ENCODE data around the gene TMEM106C. TPM values are rescaled to one million over a fixed set of nuclear protein-coding genes. Genes with fewer than 3 reads are reported as not detected.

TMEM106C gene
- total and polyA plus RNA-seq, 9 of the 15 experiments (the other 6 are each of a cell fraction or from before 2014, with no cell fraction given), result 37.6 to 183 (median 57.2) TPM

DNA sequence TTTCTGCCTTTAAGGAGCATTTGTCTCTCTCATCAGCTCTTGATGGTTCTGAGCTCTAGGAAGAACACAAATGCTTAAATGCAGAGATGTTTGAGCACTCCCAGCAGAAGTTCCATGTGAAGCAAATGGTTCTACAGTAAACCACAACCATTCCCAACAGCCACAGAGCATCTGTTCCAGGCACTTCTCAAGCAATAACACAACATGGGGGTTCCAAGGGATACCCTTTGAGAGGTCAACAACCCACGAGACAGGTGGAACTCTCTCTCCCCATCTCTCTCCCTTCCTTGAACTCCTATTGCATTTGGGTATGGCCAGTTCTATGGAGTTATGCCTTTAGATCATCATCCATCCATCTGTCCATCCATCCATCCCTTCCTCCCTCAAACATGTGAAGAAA lies 46.1 kb downstream of the TMEM106C start (continued):
- TF ChIP-seq, protein P1, sequence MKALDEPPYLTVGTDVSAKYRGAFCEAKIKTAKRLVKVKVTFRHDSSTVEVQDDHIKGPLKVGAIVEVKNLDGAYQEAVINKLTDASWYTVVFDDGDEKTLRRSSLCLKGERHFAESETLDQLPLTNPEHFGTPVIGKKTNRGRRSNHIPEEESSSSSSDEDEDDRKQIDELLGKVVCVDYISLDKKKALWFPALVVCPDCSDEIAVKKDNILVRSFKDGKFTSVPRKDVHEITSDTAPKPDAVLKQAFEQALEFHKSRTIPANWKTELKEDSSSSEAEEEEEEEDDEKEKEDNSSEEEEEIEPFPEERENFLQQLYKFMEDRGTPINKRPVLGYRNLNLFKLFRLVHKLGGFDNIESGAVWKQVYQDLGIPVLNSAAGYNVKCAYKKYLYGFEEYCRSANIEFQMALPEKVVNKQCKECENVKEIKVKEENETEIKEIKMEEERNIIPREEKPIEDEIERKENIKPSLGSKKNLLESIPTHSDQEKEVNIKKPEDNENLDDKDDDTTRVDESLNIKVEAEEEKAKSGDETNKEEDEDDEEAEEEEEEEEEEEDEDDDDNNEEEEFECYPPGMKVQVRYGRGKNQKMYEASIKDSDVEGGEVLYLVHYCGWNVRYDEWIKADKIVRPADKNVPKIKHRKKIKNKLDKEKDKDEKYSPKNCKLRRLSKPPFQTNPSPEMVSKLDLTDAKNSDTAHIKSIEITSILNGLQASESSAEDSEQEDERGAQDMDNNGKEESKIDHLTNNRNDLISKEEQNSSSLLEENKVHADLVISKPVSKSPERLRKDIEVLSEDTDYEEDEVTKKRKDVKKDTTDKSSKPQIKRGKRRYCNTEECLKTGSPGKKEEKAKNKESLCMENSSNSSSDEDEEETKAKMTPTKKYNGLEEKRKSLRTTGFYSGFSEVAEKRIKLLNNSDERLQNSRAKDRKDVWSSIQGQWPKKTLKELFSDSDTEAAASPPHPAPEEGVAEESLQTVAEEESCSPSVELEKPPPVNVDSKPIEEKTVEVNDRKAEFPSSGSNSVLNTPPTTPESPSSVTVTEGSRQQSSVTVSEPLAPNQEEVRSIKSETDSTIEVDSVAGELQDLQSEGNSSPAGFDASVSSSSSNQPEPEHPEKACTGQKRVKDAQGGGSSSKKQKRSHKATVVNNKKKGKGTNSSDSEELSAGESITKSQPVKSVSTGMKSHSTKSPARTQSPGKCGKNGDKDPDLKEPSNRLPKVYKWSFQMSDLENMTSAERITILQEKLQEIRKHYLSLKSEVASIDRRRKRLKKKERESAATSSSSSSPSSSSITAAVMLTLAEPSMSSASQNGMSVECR (CRISPR knock-in tag; IDR thresholded peaks at IDR 0.05), result no peak
- TF ChIP-seq RAD21 (CRISPR knock-in tag; conservative IDR thresholded peaks at IDR 0.05 in 1 of 2, IDR thresholded peaks at IDR 0.05 in 1 of 2) (no peak), NR2C1 (IDR thresholded peaks at IDR 0.05) (no peak), NR2C1 (tag; IDR thresholded peaks at IDR 0.05) (no peak), PCBP2 (IDR thresholded peaks at IDR 0.05; ENCODE audit: low read depth, low read length, poor library complexity, severe bottlenecking) (no peak), TGIF2 (CRISPR knock-in tag; IDR thresholded peaks at IDR 0.05) (no peak)
